Choroid plexus epithelial cell (primary cell): Measurements from ENCODE around the gene AHCYL2.
A peak's percentile ranks its signal among the peaks of the same experiment; 100 is the strongest.
"Not testable (repeated sequence)": the region's sequence is repeated elsewhere in the genome, so short reads cannot be mapped to it uniquely, and the experiment has no call there.

Experiments
- DNase-seq: peaks from one replicate; pipeline ENCODE4 v3.0.0-alpha.2; 2010; ENCODE audit warnings: low read depth
- H3K4me3 ChIP-seq: 2 replicates; pipeline ENCODE4 v1.5.1; 2011; ENCODE audit warnings: low read depth, mild to moderate bottlenecking, control low read depth, low read length, moderate library complexity
- TF ChIP-seq, protein P1 (sequence below): conservative IDR thresholded peaks from 2 replicates; pipeline ENCODE4 v1.5.1; 2011; ENCODE audit warnings: low read depth, mild to moderate bottlenecking, control low read depth, inconsistent platforms, low read length, moderate library complexity

Gene AHCYL2

DNA sequence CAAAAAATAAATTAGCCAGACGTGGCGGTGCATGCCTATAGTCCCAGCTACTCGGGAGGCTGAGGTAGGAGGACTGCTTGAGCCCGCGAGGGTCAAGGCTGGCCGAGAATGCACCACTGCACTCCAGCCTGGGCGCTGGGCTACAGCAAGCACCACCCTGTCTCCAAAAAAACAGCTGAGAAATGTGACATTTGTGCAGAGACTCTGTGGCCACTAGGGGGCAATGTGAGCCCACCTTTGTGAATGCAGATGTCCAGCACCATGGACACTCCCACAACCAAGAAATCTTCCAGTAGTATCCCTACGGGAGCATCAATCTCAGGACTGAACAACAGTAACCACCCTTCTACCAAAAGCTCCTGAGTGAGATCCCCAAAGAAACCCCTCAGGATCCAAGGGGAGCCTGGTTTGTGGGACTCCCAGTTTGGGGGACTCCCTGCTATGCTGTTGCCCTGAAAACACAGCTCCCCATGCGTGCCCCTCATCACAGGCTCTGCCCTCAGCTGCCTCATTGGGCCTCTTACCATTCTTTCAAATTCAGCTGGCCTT, 6.2 kb upstream of the AHCYL2 start:
- no peak overlapping the region for H3K4me3 ChIP-seq
- peak; percentile 89 for DNase-seq
- TF ChIP-seq, protein P1, sequence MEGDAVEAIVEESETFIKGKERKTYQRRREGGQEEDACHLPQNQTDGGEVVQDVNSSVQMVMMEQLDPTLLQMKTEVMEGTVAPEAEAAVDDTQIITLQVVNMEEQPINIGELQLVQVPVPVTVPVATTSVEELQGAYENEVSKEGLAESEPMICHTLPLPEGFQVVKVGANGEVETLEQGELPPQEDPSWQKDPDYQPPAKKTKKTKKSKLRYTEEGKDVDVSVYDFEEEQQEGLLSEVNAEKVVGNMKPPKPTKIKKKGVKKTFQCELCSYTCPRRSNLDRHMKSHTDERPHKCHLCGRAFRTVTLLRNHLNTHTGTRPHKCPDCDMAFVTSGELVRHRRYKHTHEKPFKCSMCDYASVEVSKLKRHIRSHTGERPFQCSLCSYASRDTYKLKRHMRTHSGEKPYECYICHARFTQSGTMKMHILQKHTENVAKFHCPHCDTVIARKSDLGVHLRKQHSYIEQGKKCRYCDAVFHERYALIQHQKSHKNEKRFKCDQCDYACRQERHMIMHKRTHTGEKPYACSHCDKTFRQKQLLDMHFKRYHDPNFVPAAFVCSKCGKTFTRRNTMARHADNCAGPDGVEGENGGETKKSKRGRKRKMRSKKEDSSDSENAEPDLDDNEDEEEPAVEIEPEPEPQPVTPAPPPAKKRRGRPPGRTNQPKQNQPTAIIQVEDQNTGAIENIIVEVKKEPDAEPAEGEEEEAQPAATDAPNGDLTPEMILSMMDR: peak; percentile 90

DNA sequence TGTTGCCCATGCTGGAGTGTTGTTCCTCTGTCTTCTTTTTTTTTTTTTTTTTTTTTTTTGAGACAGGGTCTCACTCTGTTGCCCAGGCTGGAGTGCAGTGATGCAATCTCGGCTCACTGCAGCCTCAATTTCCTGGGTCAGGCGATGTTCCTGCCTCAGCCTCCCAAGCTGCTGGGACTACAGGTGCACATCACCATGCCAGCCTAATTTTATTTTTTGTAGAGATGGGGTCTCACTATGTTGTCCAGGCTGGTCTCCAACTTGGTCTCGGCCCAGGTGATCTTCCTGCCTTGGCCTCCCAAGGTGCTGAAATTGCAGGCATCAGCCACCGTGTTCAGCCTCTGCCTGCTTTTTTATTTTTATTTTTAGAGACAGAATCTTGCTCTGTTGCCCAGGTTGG, 5.7 kb upstream of the AHCYL2 start:
- DNase-seq, H3K4me3 ChIP-seq: not testable (repeated sequence)

- TF ChIP-seq, protein P1: no peak
- peak; percentile 46 for DNase-seq
- no peak overlapping the region for H3K4me3 ChIP-seq
Observed at GRCh38 chr7:129222064-129222463, 2.8 kb upstream of the AHCYL2 start.

DNA sequence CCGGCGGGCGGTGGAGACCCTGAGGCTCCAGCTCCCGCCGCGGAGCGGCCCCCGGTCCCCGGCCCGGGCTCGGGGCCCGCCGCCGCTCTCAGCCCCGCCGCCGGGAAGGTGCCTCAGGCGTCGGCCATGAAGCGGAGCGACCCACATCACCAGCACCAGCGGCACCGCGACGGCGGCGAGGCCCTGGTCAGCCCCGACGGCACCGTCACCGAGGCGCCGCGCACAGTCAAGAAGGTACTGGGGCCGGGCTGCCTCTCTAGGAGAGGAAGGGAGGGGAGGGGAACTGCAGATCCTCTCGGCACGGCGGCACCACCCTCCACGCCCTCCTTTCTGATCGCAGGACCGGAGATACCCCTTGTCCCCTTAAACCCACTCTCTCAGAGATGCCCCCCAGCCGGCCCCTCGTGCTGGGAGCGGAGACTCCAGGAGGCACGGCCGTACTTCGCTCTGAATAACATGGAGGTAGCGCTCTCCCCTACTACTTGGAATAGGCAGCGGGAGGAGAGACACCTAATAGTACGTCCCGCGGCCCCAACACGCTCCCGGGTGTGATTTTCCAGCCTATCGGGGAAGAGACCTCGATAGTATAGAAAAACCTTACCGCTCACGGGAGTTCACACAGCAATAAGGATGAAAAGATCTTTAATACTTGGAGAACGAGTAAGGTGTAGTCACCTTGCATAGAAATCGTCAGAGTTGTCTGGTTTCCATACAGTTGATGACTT, 538 bp downstream of the AHCYL2 start:
- DNase-seq: peak; percentile 45
- TF ChIP-seq, protein P1: no peak
- H3K4me3 ChIP-seq: peak overlapping the region; percentile 80

DNA sequence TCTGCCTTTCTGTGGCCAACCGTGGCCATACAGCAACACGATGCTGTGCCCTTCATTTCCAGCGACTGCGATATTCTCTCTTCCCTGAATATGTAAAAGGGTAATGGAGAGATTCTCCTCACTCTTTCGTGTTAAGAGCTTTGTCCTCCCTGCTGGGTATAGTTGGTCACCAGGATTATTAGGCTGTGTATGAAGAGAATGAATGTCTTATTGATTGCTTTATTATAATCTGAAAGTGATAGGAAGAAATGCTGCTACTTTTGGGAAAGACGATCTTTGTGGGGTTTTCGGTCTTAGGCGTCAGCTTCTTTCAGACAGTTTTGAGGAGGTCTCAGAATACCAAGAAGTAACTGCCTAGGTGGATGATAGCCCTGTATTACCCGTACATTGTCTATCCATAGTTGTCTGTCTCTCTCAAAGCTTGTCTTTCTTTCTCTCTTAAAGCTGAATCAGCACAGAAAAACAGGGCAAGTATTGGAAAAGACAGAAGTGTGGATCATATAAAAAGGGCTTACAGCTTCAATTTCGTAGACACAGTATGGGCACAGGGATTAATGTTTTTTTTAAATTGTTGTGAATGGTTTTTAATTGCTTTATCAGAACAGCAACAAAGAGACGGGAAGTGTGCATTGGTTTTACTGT, 1.2 kb downstream of the AHCYL2 start:
- DNase-seq: peak; percentile 34
- peak overlapping the region; percentile 80 for H3K4me3 ChIP-seq
- TF ChIP-seq, protein P1: no peak

DNA sequence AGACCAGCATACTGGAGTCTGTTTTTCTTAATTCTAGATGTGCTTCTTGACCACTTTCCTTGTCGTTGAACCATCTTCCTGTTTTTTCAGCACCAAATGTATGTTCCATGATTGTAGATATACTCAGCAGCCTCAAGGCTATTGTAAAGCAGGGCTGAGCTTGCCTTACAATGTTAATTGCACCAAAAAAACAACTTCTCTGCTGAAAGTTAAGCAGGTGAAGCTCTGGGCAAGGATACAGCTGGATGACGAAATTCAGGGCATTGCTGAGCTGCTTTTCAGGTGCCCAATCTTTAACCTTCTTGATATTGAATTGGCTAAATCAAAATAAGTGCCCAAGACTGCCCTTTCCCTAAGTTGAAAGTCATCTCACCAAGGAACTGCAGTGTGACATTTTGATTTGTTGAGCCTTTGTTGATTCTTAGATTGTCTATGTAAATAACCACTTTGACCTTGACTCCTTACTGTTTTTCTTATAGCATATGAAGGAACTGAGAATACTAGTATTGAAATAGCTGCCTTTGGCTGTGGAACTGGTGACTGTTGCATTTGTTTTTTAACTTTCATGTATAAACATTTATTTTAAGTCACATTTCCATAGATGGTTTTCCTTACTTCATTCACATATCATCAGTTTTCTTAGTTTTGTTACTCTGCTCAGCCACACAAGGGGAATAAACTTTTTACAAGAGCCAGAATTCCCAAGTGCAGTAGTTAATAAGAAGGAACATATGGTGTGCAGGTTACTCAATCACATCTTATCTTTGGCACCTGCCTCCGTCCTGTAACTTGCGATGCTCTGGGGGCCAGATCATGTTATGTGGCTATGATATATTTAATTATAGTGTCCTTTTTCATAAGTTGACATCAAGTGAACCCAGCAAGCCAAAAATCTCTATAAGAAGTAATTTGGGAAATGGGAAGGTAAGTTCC, 3.1 kb downstream of the AHCYL2 start:
- DNase-seq: no peak
- no peak overlapping the region for H3K4me3 ChIP-seq
- TF ChIP-seq, protein P1: no peak

DNA sequence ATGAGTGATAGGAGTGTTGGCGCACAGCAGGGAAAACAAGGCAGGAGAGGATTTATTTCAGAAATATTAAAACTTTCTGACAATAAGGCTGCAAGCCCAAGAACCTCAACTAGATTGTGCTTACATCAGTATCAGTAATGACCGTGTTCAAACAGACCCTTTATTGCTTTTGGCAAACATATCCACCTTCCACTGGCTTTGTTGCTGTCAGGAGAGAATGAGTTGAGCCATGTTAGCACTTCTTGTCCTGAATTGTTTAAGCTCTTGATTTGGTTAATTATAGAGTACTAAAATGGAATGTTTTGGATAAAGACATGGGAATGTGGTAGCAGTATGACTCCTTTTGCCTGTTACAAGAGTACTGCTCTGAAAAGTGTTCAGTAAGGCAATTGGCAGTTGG, 3.8 kb downstream of the AHCYL2 start:
- no peak overlapping the region for H3K4me3 ChIP-seq
- DNase-seq: no peak
- TF ChIP-seq, protein P1: no peak
